Keratinocyte (primary cell): Measurements from ENCODE around the gene MRTFA. TPM values are rescaled to one million over a fixed set of nuclear protein-coding genes. Genes with fewer than 3 reads are reported as not detected.

Experiments
- DNase-seq: peaks from one replicate; pipeline ENCODE4 v3.0.0-alpha.2; 2011; ENCODE audit warnings: low read depth, missing footprints, low spot score
- FAIRE-seq: peaks from 2 replicates; lab custom pipeline; 2011; peaks lifted over from hg19 to GRCh38; lab: Jason Lieb, UNC
- H2AFZ ChIP-seq: 2 replicates; pipeline ENCODE4 v1.6.0; 2012; ENCODE audit warnings: low read length, control low read depth, inconsistent platforms; ENCODE audit not compliant: control insufficient read depth
- H3K27ac ChIP-seq: 2 replicates; pipeline ENCODE4 v1.5.1; 2011; ENCODE audit warnings: low read length; ENCODE audit not compliant: control insufficient read depth, insufficient read depth
- H3K27me3 ChIP-seq: 3 replicates; pipeline ENCODE4 v1.6.0; 2011; ENCODE audit warnings: low read length; ENCODE audit not compliant: control insufficient read depth, insufficient read depth; ENCODE audit errors: extremely low read depth
- H3K36me3 ChIP-seq, 2 experiments: 2 replicates in 1 of 2; 3 replicates in 1 of 2; pipeline ENCODE4 v1.5.1; 2011; ENCODE audit warnings: low read length in 2 of 2, mild to moderate bottlenecking in 1 of 2; ENCODE audit not compliant: control insufficient read depth in 2 of 2, insufficient read depth in 2 of 2; ENCODE audit errors: extremely low read depth in 1 of 2
- H3K4me1 ChIP-seq: 3 replicates; pipeline ENCODE4 v1.5.1; 2011; ENCODE audit warnings: low read length; ENCODE audit not compliant: control insufficient read depth, insufficient read depth; ENCODE audit errors: extremely low read depth
- H3K4me2 ChIP-seq: 3 replicates; pipeline ENCODE4 v1.6.0; 2011; ENCODE audit warnings: low read depth, low read length; ENCODE audit not compliant: control insufficient read depth, insufficient read depth; ENCODE audit errors: extremely low read depth
- H3K4me3 ChIP-seq, 3 experiments: fragments of 200-600 bp in 1 of 3; sonication (generic) in 1 of 3; 2 replicates in 2 of 3; 3 replicates in 1 of 3; pipeline ENCODE4 v1.5.1; 2011 to 2016; ENCODE audit warnings: low read length in 3 of 3, mild to moderate bottlenecking in 3 of 3, control low read depth in 2 of 3, inconsistent platforms in 1 of 3, low read depth in 1 of 3, mixed read lengths in 1 of 3, mixed run types in 1 of 3, moderate library complexity in 1 of 3; ENCODE audit not compliant: control insufficient read depth in 2 of 3, insufficient read depth in 2 of 3; ENCODE audit errors: extremely low read depth in 1 of 3
- H3K79me2 ChIP-seq: 2 replicates; pipeline ENCODE4 v1.6.0; 2012; ENCODE audit warnings: low read length; ENCODE audit not compliant: control insufficient read depth, insufficient read depth
- H3K9ac ChIP-seq: 3 replicates; pipeline ENCODE4 v1.6.0; 2011; ENCODE audit warnings: low read length; ENCODE audit not compliant: control insufficient read depth, insufficient read depth; ENCODE audit errors: extremely low read depth
- H3K9me1 ChIP-seq: 3 replicates; pipeline ENCODE4 v1.6.0; 2011; ENCODE audit warnings: low read length; ENCODE audit not compliant: control insufficient read depth, insufficient read depth; ENCODE audit errors: extremely low read depth
- H3K9me3 ChIP-seq: 2 replicates; pipeline ENCODE4 v1.5.1; 2012; ENCODE audit warnings: low read depth, low read length; ENCODE audit not compliant: control insufficient read depth
- H4K20me1 ChIP-seq: 3 replicates; pipeline ENCODE4 v1.6.0; 2011; ENCODE audit warnings: low read length; ENCODE audit not compliant: control insufficient read depth, insufficient read depth; ENCODE audit errors: extremely low read depth
- EZH2 ChIP-seq: IDR thresholded peaks from one replicate; pipeline ENCODE4 v1.6.1; 2012; ENCODE audit warnings: inconsistent platforms, mild to moderate bottlenecking, low read length, moderate library complexity
- dilution Hi-C: fragments of 300-500 bp; cut with MboI; formaldehyde crosslinking; loops from one replicate; pipeline ENCODE4 v1.7.0; 2020; ENCODE audit warnings: low sequenced_read_pairs; ENCODE audit not compliant: extremely low pct_ligation_motif_present
- polyA plus RNA-seq, 5 experiments: library from polyadenylated mRNA; depleted of rRNA in 3 of 5; stranded (reverse) in 3 of 5; stranded (forward) in 1 of 5; unstranded in 1 of 5; fragments of >200 nt; gene quantifications; 1 replicate in 1 of 5; 2 replicates in 3 of 5; 3 replicates in 1 of 5; pipeline versions ENCODE4 v1.2.1 to v1.2.3, GENCODE V29; 2011 to 2012; ENCODE audit warnings: missing spikeins in 2 of 5, low read depth in 1 of 5, low replicate concordance in 1 of 5
- TF ChIP-seq, protein P1 (sequence below), 3 experiments: IDR thresholded peaks in 1 of 3; conservative IDR thresholded peaks in 1 of 3; optimal IDR thresholded peaks in 1 of 3; 2 replicates in 2 of 3; 3 replicates in 1 of 3; pipeline versions ENCODE3 to v1.5.1; 2011; ENCODE audit warnings: low read length in 3 of 3, mild to moderate bottlenecking in 3 of 3, moderate library complexity in 2 of 3, control low read depth in 1 of 3, inconsistent platforms in 1 of 3; ENCODE audit not compliant: insufficient read depth in 2 of 3; ENCODE audit errors: extremely low read depth in 1 of 3

MRTFA gene
- polyA plus RNA-seq, 1 donor (not counting 4 experiments of a cell fraction or from before 2014, with no cell fraction given), result 6.5 TPM

GRCh38 chr22:40485813-40486667 lies 150.5 kb downstream of the MRTFA start:
- Histone ChIP-seq H3K27ac (peak overlapping the region; percentile 83), H3K4me1 (peaks cover 63% of the 10 kb centered on the region), H3K27me3 (no peaks in the 10 kb centered on the region), H3K9me1 (no peaks in the 10 kb centered on the region), H3K9me3 (no peaks in the 10 kb centered on the region), H3K4me3 (peak overlapping the region in 2 of 3 experiments; percentile 40 to 44), H4K20me1 (no peaks in the 10 kb centered on the region), H3K4me2 (peak overlapping the region; percentile 79), H2AFZ (no peak overlapping the region), H3K36me3 (peaks cover 0 to 2% of the 10 kb centered on the region in 2 experiments), H3K79me2 (peaks cover 15% of the 10 kb centered on the region), H3K9ac (peak overlapping the region; percentile 28)
- DNase-seq (no peak), FAIRE-seq (peak; percentile 82)
- TF ChIP-seq EZH2, result no peak
- TF ChIP-seq, protein P1, sequence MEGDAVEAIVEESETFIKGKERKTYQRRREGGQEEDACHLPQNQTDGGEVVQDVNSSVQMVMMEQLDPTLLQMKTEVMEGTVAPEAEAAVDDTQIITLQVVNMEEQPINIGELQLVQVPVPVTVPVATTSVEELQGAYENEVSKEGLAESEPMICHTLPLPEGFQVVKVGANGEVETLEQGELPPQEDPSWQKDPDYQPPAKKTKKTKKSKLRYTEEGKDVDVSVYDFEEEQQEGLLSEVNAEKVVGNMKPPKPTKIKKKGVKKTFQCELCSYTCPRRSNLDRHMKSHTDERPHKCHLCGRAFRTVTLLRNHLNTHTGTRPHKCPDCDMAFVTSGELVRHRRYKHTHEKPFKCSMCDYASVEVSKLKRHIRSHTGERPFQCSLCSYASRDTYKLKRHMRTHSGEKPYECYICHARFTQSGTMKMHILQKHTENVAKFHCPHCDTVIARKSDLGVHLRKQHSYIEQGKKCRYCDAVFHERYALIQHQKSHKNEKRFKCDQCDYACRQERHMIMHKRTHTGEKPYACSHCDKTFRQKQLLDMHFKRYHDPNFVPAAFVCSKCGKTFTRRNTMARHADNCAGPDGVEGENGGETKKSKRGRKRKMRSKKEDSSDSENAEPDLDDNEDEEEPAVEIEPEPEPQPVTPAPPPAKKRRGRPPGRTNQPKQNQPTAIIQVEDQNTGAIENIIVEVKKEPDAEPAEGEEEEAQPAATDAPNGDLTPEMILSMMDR (optimal IDR thresholded peaks at IDR 0.05 in 1 of 3, IDR thresholded peaks at IDR 0.05 in 1 of 3, conservative IDR thresholded peaks at IDR 0.05 in 1 of 3; ENCODE audit: extremely low read depth in 1 of 3, insufficient read depth in 2 of 3, low read length in 3 of 3), result peak in 1 of 3 experiments; percentile 10
- dilution Hi-C loops, result loop anchor here (5.0 kb wide), 1 partner anchor 49 kb away; no protein-coding TSS in a partner anchor

DNA sequence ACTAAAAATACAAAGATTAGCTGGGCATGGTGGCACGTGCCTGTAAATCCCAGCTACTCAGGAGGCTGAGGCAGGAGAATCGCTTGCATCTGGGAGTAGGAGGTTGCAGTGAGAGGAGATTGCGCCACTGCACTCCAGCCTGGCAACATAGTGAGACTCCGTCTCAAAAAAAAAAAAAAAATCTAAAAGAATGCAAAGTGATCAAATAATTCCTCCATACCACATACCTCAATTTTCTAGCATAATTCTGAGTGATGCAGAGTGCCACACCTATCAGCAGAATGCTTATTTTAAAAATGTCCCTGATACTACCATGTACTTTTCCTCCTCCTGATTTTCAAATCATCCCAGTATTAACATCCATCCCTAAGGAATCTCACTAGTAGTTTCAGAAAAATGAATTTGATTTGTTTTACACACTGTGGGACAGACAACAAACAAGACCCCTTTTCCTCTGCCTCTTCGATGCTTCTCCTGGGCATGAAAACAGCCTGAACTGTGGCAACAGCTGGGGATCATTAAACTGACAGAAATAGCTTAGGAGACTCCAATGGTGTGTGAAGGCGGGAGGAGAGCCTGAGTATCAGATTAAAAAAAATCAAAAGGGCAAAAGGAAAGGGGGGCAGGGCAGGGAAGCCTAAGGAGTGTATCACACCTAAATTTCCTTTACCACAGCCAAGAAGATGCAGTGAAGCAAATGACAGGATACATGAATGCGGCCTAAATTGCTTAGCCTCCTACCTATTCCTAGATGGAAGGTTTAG lies 151.4 kb downstream of the MRTFA start:
- TF ChIP-seq EZH2, result no peak
- TF ChIP-seq, protein P1 (optimal IDR thresholded peaks at IDR 0.05 in 1 of 3, IDR thresholded peaks at IDR 0.05 in 1 of 3, conservative IDR thresholded peaks at IDR 0.05 in 1 of 3; ENCODE audit: extremely low read depth in 1 of 3, insufficient read depth in 2 of 3, low read length in 3 of 3), result no peak
- H3K9ac ChIP-seq, result peak overlapping the region; percentile 17
- H3K4me1 ChIP-seq, result peaks cover 68% of the 10 kb centered on the region

More for the DNA sequence above, 151.4 kb downstream of the MRTFA start:
- no peaks in the 10 kb centered on the region for H3K9me3 ChIP-seq
- no peak for DNase-seq
- H3K79me2 ChIP-seq, result peaks cover 19% of the 10 kb centered on the region
- no peaks in the 10 kb centered on the region for H3K27me3 ChIP-seq
- H2AFZ ChIP-seq, result no peak overlapping the region
- H3K36me3 ChIP-seq, result peaks cover 0 to 2% of the 10 kb centered on the region in 2 experiments
- H3K27ac ChIP-seq, result peak overlapping the region; percentile 83
- H3K4me2 ChIP-seq, result peak overlapping the region; percentile 79
- peak overlapping the region in 1 of 3 experiments; percentile 40 for H3K4me3 ChIP-seq
- no peaks in the 10 kb centered on the region for H3K9me1 ChIP-seq
- peak; percentile 5 for FAIRE-seq
- dilution Hi-C loops, result loop anchor here (5.0 kb wide), 1 partner anchor 48 kb away; no protein-coding TSS in a partner anchor
- no peaks in the 10 kb centered on the region for H4K20me1 ChIP-seq
